GM12865 (cell line): ENCODE data around the gene ALOX15B.

Experiments used
- DNase-seq: peaks from one replicate; pipeline ENCODE4 v3.0.0; 2010; ENCODE audit warnings: low read depth
- H3K4me3 ChIP-seq: 2 replicates; pipeline ENCODE4 v1.5.1; 2011; ENCODE audit warnings: mild to moderate bottlenecking, low read depth, low read length, control low read depth
- CTCF ChIP-seq: IDR thresholded peaks from 2 replicates; pipeline ENCODE4 v1.5.1; 2011; ENCODE audit warnings: low read length, control low read depth, low read depth, inconsistent platforms; ENCODE audit not compliant: insufficient read depth; ENCODE audit errors: missing control alignments

The ALOX15B gene

GRCh38 chr17:8084250-8084649, 45.4 kb downstream of the ALOX15B start:
- no peak for TF ChIP-seq CTCF
- DNase-seq = no peak
- no peak overlapping the region for H3K4me3 ChIP-seq

- H3K4me3 ChIP-seq = no peak within 1 kb of the TSS
- no peak for DNase-seq
- no peak for TF ChIP-seq CTCF
These were observed 48.5 kb downstream of the ALOX15B start, which contains the start of gene ALOX12B for GRCh38 chr17:8087075-8087951. TSS of gene ALOX12B (minus strand) at chr17:8087716. CDS start at chr17:8087442, 274 bp downstream.

- DNase-seq = no peak
- no peak for TF ChIP-seq CTCF
- no peak overlapping the region for H3K4me3 ChIP-seq
These were observed 49.0 kb downstream of the ALOX15B start for GRCh38 chr17:8087952-8088230.

GRCh38 chr17:8089728-8090127, 50.9 kb downstream of the ALOX15B start:
- H3K4me3 ChIP-seq = no peak overlapping the region
- no peak for DNase-seq
- no peak for TF ChIP-seq CTCF

GRCh38 chr17:8091033-8091687, 52.3 kb downstream of the ALOX15B start:
- TF ChIP-seq CTCF = no peak
- DNase-seq = peak; percentile 65
- no peak overlapping the region for H3K4me3 ChIP-seq

GRCh38 chr17:8095361-8095760, 56.5 kb downstream of the ALOX15B start:
- no peak for DNase-seq

More at GRCh38 chr17:8095361-8095760, 56.5 kb downstream of the ALOX15B start:
- no peak overlapping the region for H3K4me3 ChIP-seq
- TF ChIP-seq CTCF = no peak
